ENCODE data around the gene RETNLB.

GRCh38 chr3:108728934-108729333, 28.3 kb downstream of the RETNLB start:
- no peak for TF ChIP-seq CTCF (conservative IDR thresholded peaks at IDR 0.05; ENCODE audit: low read depth, low read length)
- TF ChIP-seq EZH2phosphoT487 (IDR thresholded peaks at IDR 0.05; ENCODE audit: borderline replicate concordance, low read length), result no peak
